ENCODE measurements around the gene SAP25. TPM values are rescaled to one million over a fixed set of nuclear protein-coding genes. Genes with fewer than 3 reads are reported as not detected.
A peak's percentile ranks its signal among the peaks of the same experiment; 100 is the strongest.

Gene SAP25
- total RNA-seq, 1 experiment from 2014 or later, result 4.4 TPM

DNA sequence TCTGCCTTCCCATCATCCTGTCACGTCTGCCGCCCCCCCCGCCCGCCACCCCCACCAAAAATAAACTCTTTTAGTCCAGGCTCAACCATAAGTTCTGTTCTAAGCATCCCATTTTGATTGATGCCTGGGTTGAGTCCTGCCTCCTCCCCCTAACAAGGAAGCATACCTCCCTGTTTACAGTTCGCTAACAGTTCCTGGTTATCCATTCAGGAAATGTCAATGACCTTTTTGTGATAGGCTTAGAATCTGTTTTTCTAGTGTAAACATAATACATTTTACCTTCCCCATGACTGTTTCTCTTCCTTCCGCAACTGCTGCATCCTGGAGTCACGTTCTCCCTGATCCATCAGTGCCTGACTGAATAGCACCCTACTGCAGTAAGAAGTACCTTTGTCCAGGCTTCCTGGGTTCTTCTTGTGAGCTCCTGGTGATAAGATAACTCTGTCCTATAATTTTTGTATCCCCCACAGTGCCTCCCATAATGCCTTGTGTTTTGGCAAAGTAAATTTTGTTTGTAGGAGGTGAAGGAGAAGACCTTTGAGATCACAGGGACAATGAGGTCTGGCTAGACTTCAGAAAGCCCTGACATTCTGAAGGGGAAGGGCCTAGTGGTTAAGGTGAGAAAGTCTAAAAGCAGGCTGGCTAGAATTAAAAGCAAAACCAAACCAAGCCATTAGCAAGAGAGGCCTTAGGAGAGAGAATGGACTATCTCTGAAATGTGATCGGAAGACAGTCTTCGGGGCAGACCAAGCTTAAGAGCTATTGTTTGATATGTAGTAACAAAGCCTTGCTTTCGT, 27.4 kb downstream of the SAP25 start:
- H3K36me3 ChIP-seq (ENCODE audit: control insufficient read depth in 1 of 2, insufficient read depth in 2 of 2, low read length in 2 of 2), result peaks cover 0 to 2% of the 10 kb centered on the region in 2 experiments; a peak in 1 of 4 replicates
- H3K9ac ChIP-seq (ENCODE audit: low read length), result peak overlapping the region; percentile 61
- TF ChIP-seq CEBPB (IDR thresholded peaks at IDR 0.05; ENCODE audit: low read depth), result no peak
- TF ChIP-seq SP1 (IDR thresholded peaks at IDR 0.05; ENCODE audit: low read depth), result no peak
- TF ChIP-seq, protein P1, sequence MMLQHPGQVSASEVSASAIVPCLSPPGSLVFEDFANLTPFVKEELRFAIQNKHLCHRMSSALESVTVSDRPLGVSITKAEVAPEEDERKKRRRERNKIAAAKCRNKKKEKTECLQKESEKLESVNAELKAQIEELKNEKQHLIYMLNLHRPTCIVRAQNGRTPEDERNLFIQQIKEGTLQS (IDR thresholded peaks at IDR 0.05), result no peak
- no peaks in the 10 kb centered on the region for H3K9me2 ChIP-seq (ENCODE audit: insufficient read depth)
- no TSS peak for BruUV-seq (replicated peaks)
- no peak for DNase-seq (ENCODE audit: low read depth, low spot score)
- no peaks in the 10 kb centered on the region for H3K27me3 ChIP-seq (ENCODE audit: insufficient read depth, low read length)
- peak; percentile 45 for ATAC-seq
- ChIA-PET CTCF (interaction anchor here (0.9 to 1.3 kb wide), 4 partner anchors 11 to 77 kb away, joined by 3 to 10 read pairs (median 4); no protein-coding TSS in a partner anchor), RAD21 (ENCODE audit: low non-redundant PET in 1 of 2, low total read pairs in 2 of 2, uncharacterized antibody in 2 of 2, unreplicated experiment in 2 of 2) (no interaction called here), POLR2A (interaction anchor here (0.7 to 1.7 kb wide), 2 partner anchors 40 to 44 kb away, joined by 3 to 10 read pairs; partner anchors contain the start of genes FBXO24 and LRCH4)
- H3K4me3 ChIP-seq (replicated peaks in 1 of 2; ENCODE audit: low read depth in 1 of 2, low read length in 2 of 2), result peak overlapping the region in 1 of 2 experiments; percentile 38; a peak in 2 of 4 replicates
- H3K4me2 ChIP-seq (ENCODE audit: low read length), result peak overlapping the region; percentile 79
- intact Hi-C loops (cut with micrococcal nuclease), result no loop called here
- peaks cover 50 to 56% of the 10 kb centered on the region in 2 experiments for H3K4me1 ChIP-seq (ENCODE audit: control insufficient read depth in 1 of 2, insufficient read depth in 2 of 2, low read length in 2 of 2)
- peak overlapping the region; percentile 95 for H3K27ac ChIP-seq (ENCODE audit: low read depth, low read length)
- H4K20me1 ChIP-seq (ENCODE audit: insufficient read depth), result no peaks in the 10 kb centered on the region
- H3K9me3 ChIP-seq (ENCODE audit: control insufficient read depth in 1 of 2, insufficient read depth in 1 of 2, low read depth in 1 of 2, low read length in 2 of 2), result no peaks in the 10 kb centered on the region
- no peak overlapping the region for H2AFZ ChIP-seq (ENCODE audit: low read depth, low read length, poor library complexity, severe bottlenecking)
- H3K79me2 ChIP-seq (ENCODE audit: insufficient read depth, low read length), result peaks cover 14% of the 10 kb centered on the region; the same call in 1 of the 2 replicates

DNA sequence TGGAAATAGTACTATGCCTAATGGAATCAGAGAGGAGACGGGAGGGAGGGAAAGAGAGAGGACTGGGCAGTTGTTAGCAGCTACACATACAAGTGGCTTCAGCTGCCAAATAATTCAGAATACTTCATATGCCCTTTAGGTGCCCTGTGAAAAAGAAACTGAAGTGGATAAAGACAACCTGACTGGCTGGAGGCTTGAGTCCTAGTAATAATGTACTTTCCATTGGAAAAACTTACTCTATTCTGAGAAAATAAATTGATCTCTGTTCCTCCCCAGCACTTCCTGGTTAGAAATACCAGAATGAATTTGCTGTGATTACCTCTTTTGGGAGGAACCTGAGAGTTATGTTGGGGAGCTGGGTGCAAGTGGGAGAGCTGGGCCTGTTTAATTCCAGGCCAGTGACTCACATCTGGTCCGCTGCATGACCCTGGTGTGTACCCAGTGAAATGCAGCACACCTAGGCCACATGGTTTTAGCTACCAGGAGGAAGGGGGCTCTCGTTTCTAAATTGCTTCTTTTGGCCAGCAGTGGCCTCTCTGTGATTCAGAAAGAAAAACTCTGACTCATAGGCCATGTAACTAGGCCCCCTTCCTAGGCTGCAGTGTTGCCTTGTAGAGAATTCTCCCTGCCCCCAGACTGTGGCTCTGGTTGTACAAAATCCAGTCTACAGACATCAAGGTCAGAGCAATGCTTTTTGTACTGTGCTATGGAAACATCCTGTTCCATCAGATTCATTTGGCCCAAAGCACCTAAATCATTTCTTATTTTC, 28.2 kb downstream of the SAP25 start:
- intact Hi-C loops (cut with micrococcal nuclease), result loop anchor here (2.0 kb wide), 1 partner anchor 43 kb away; no protein-coding TSS in a partner anchor
- no peaks in the 10 kb centered on the region for H4K20me1 ChIP-seq (ENCODE audit: insufficient read depth)
- H3K9me3 ChIP-seq (ENCODE audit: control insufficient read depth in 1 of 2, insufficient read depth in 1 of 2, low read depth in 1 of 2, low read length in 2 of 2), result no peaks in the 10 kb centered on the region
- peak; percentile 81 for DNase-seq (ENCODE audit: low read depth, low spot score)
- BruUV-seq (replicated peaks), result no TSS peak
- H3K79me2 ChIP-seq (ENCODE audit: insufficient read depth, low read length), result peaks cover 20% of the 10 kb centered on the region; the same call in 1 of the 2 replicates
- peak overlapping the region; percentile 79 for H3K4me2 ChIP-seq (ENCODE audit: low read length)
- ChIA-PET POLR2A (interaction anchor here (0.6 to 1.7 kb wide), 3 partner anchors 40 to 117 kb away, joined by 3 to 10 read pairs (median 4); partner anchors contain the start of genes FBXO24, LRCH4 and ZCWPW1), RAD21 (ENCODE audit: low non-redundant PET in 1 of 2, low total read pairs in 2 of 2, uncharacterized antibody in 2 of 2, unreplicated experiment in 2 of 2) (no interaction called here), CTCF (interaction anchor here (0.9 to 1.3 kb wide), 4 partner anchors 12 to 76 kb away, joined by 3 to 10 read pairs (median 4); no protein-coding TSS in a partner anchor)
- H3K36me3 ChIP-seq (ENCODE audit: control insufficient read depth in 1 of 2, insufficient read depth in 2 of 2, low read length in 2 of 2), result peaks cover 0 to 2% of the 10 kb centered on the region in 2 experiments; a peak in 1 of 4 replicates
- H3K4me3 ChIP-seq (replicated peaks in 1 of 2; ENCODE audit: low read depth in 1 of 2, low read length in 2 of 2), result peak overlapping the region; percentile 22 to 38
- peak; percentile 94 for ATAC-seq
- no peaks in the 10 kb centered on the region for H3K27me3 ChIP-seq (ENCODE audit: insufficient read depth, low read length)
- peaks cover 50 to 56% of the 10 kb centered on the region in 2 experiments for H3K4me1 ChIP-seq (ENCODE audit: control insufficient read depth in 1 of 2, insufficient read depth in 2 of 2, low read length in 2 of 2)
- H3K9me2 ChIP-seq (ENCODE audit: insufficient read depth), result no peaks in the 10 kb centered on the region
- peak overlapping the region; percentile 61 for H3K9ac ChIP-seq (ENCODE audit: low read length)
- H2AFZ ChIP-seq (ENCODE audit: low read depth, low read length, poor library complexity, severe bottlenecking), result no peak overlapping the region
- peak overlapping the region; percentile 95 for H3K27ac ChIP-seq (ENCODE audit: low read depth, low read length)
- TF ChIP-seq SRF (IDR thresholded peaks at IDR 0.05; ENCODE audit: low read depth), result no peak
- TF ChIP-seq EZH2 (IDR thresholded peaks at IDR 0.05), result no peak
- TF ChIP-seq CEBPB (IDR thresholded peaks at IDR 0.05; ENCODE audit: low read depth), result no peak
- TF ChIP-seq POLR2A (IDR thresholded peaks at IDR 0.05; ENCODE audit: borderline replicate concordance, extremely low read depth, insufficient read depth, insufficient read length), result no peak
- peak; percentile 34 for TF ChIP-seq YY1 (IDR thresholded peaks at IDR 0.05; ENCODE audit: extremely low read depth, insufficient replicate concordance, low read depth, low read length)
- no peak for TF ChIP-seq EGR1 (IDR thresholded peaks at IDR 0.05; ENCODE audit: low read depth)
- no peak for TF ChIP-seq SIN3A (IDR thresholded peaks at IDR 0.05; ENCODE audit: low read depth)
- TF ChIP-seq ZFX (IDR thresholded peaks at IDR 0.05), result peak; percentile 47
- TF ChIP-seq RAD21 (IDR thresholded peaks at IDR 0.05; ENCODE audit: low read depth), result no peak
- no peak for TF ChIP-seq CBX3 (IDR thresholded peaks at IDR 0.05; ENCODE audit: low read depth)
- no peak for TF ChIP-seq MAX (IDR thresholded peaks at IDR 0.05)
- TF ChIP-seq EZH2phosphoT487 (IDR thresholded peaks at IDR 0.05; ENCODE audit: borderline replicate concordance), result no peak
- TF ChIP-seq, protein P2, sequence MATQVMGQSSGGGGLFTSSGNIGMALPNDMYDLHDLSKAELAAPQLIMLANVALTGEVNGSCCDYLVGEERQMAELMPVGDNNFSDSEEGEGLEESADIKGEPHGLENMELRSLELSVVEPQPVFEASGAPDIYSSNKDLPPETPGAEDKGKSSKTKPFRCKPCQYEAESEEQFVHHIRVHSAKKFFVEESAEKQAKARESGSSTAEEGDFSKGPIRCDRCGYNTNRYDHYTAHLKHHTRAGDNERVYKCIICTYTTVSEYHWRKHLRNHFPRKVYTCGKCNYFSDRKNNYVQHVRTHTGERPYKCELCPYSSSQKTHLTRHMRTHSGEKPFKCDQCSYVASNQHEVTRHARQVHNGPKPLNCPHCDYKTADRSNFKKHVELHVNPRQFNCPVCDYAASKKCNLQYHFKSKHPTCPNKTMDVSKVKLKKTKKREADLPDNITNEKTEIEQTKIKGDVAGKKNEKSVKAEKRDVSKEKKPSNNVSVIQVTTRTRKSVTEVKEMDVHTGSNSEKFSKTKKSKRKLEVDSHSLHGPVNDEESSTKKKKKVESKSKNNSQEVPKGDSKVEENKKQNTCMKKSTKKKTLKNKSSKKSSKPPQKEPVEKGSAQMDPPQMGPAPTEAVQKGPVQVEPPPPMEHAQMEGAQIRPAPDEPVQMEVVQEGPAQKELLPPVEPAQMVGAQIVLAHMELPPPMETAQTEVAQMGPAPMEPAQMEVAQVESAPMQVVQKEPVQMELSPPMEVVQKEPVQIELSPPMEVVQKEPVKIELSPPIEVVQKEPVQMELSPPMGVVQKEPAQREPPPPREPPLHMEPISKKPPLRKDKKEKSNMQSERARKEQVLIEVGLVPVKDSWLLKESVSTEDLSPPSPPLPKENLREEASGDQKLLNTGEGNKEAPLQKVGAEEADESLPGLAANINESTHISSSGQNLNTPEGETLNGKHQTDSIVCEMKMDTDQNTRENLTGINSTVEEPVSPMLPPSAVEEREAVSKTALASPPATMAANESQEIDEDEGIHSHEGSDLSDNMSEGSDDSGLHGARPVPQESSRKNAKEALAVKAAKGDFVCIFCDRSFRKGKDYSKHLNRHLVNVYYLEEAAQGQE (IDR thresholded peaks at IDR 0.05; ENCODE audit: low read depth), result no peak

All from HCT116 (cell line).